GM12872 (cell line): ENCODE measurements around the gene BYSL.

ENCODE experiments used
- CTCF ChIP-seq: IDR thresholded peaks from 3 replicates; pipeline ENCODE4 v1.5.1; 2011; ENCODE audit warnings: low read depth, mild to moderate bottlenecking, low read length, moderate library complexity; ENCODE audit not compliant: insufficient read depth

Gene BYSL

GRCh38 chr6:41939848-41940758, 18.8 kb downstream of the BYSL start:
- TF ChIP-seq CTCF: no peak

GRCh38 chr6:41940759-41941279, 19.5 kb downstream of the BYSL start:
- no peak for TF ChIP-seq CTCF

- TF ChIP-seq CTCF: no peak
Measured at GRCh38 chr6:41941280-41942066, 20.2 kb downstream of the BYSL start, which contains the start of gene CCND3. TSS of gene CCND3 (minus strand) at chr6:41941808. CDS start at chr6:41941649, 159 bp downstream.

- TF ChIP-seq CTCF: no peak
Measured at GRCh38 chr6:41942067-41942851, 21.0 kb downstream of the BYSL start.

GRCh38 chr6:41943456-41943855, 22.2 kb downstream of the BYSL start:
- TF ChIP-seq CTCF: no peak

- no peak for TF ChIP-seq CTCF
Measured at GRCh38 chr6:41947581-41948220, 26.4 kb downstream of the BYSL start.
